B cell (primary cell): Measurements from ENCODE around the gene PKNOX2. TPM values are rescaled to one million over a fixed set of nuclear protein-coding genes. Genes with fewer than 3 reads are reported as not detected.

ENCODE experiments used
- ATAC-seq: fragments of 200-7000 bp; cut with Tn5 transposase; one replicate; pipeline ENCODE4 v1.10.0; 2021; ENCODE audit warnings: low read depth, mild to moderate bottlenecking, moderate number of reproducible peaks, moderate library complexity
- CTCF ChIA-PET: fragments of 350-600 bp; sonication (Branson Sonifier 250); formaldehyde crosslinking; loops from one replicate; lab custom pipeline; 2021; ENCODE audit warnings: antibody characterized with exemption, inconsistent platforms; lab: Charles Lee
- POLR2A ChIA-PET: fragments of 350-600 bp; sonication (Branson Sonifier 250); formaldehyde crosslinking; loops from one replicate; lab custom pipeline; 2021; ENCODE audit warnings: antibody characterized with exemption; lab: Charles Lee
- DNase-seq: peaks from one replicate; pipeline ENCODE4 v3.0.0; 2013
- H2AFZ ChIP-seq: 2 replicates; pipeline ENCODE4 v1.6.1; 2012; ENCODE audit warnings: mild to moderate bottlenecking, low read depth, low read length; ENCODE audit not compliant: insufficient read depth, poor library complexity, severe bottlenecking
- H3K27ac ChIP-seq, 2 donors: 1 replicate in 1 of 2; 2 replicates in 1 of 2; pipeline ENCODE4 v1.5.1; 2012 to 2013; ENCODE audit warnings: low read length in 2 of 2, mild to moderate bottlenecking in 2 of 2, moderate library complexity in 1 of 2
- H3K27me3 ChIP-seq, 4 experiments: fragments of 200-600 bp in 1 of 4; sonication (generic) in 1 of 4; replicated peaks in 1 of 4; 1 replicate in 2 of 4; 2 replicates in 2 of 4; pipeline versions ENCODE4 v1.6.1 to v1.7.0; 2013 to 2016; ENCODE audit warnings: low read length in 3 of 4, mild to moderate bottlenecking in 2 of 4, mixed read lengths in 1 of 4, moderate library complexity in 1 of 4; ENCODE audit not compliant: insufficient read depth in 4 of 4, control insufficient read depth in 3 of 4; ENCODE audit errors: control extremely low read depth in 1 of 4
- H3K36me3 ChIP-seq, 2 experiments: replicated peaks in 1 of 2; 1 replicate in 1 of 2; 2 replicates in 1 of 2; pipeline versions ENCODE4 v1.6.1 to v1.7.1; 2013; ENCODE audit warnings: low read length in 1 of 2; ENCODE audit not compliant: insufficient read depth in 2 of 2, control insufficient read depth in 1 of 2; ENCODE audit errors: control extremely low read depth in 1 of 2, extremely low read depth in 1 of 2
- H3K4me1 ChIP-seq, 2 donors: fragments of 200-600 bp in 1 of 2; sonication (generic) in 1 of 2; 1 replicate in 1 of 2; 2 replicates in 1 of 2; pipeline versions ENCODE4 v1.5.1 to v1.6.1; 2013 to 2017; ENCODE audit warnings: low read length in 2 of 2; ENCODE audit not compliant: control insufficient read depth in 2 of 2, insufficient read depth in 2 of 2
- H3K4me2 ChIP-seq: replicated peaks from 2 replicates; pipeline ENCODE3; 2012; ENCODE audit warnings: mild to moderate bottlenecking, low read depth, low read length; ENCODE audit not compliant: poor library complexity, severe bottlenecking
- H3K4me3 ChIP-seq, 5 experiments: fragments of 200-600 bp in 1 of 5; sonication (generic) in 1 of 5; 1 replicate in 3 of 5; 2 replicates in 2 of 5; pipeline versions ENCODE4 v1.5.1 to v1.7.0; 2011 to 2016; ENCODE audit warnings: low read length in 4 of 5, mild to moderate bottlenecking in 4 of 5, low read depth in 2 of 5, control low read depth in 1 of 5, moderate library complexity in 1 of 5; ENCODE audit not compliant: insufficient read depth in 1 of 5; ENCODE audit errors: control extremely low read depth in 1 of 5, extremely low read depth in 1 of 5
- H3K79me2 ChIP-seq: fragments of 200-600 bp; sonication (generic); one replicate; pipeline ENCODE4 v1.6.0; 2016; ENCODE audit warnings: low read length; ENCODE audit not compliant: control insufficient read depth, insufficient read depth
- H3K9ac ChIP-seq: fragments of 200-600 bp; sonication (generic); 2 replicates; pipeline ENCODE4 v1.6.1; 2017; ENCODE audit warnings: mild to moderate bottlenecking, low read length, moderate library complexity
- H3K9me3 ChIP-seq, 3 donors: one replicate each; pipeline versions ENCODE4 v1.6.1 to v1.7.1; 2013; ENCODE audit warnings: low read length in 2 of 3; ENCODE audit not compliant: control insufficient read depth in 2 of 3, insufficient read depth in 1 of 3; ENCODE audit errors: control extremely low read depth in 1 of 3
- H4K20me1 ChIP-seq: 2 replicates; pipeline ENCODE4 v1.6.0; 2012; ENCODE audit warnings: mild to moderate bottlenecking, low read length; ENCODE audit not compliant: insufficient read depth, control insufficient read depth, poor library complexity, severe bottlenecking
- H3K27ac Mint-ChIP-seq: one replicate; pipeline ENCODE4 v1.8.0; 2021; ENCODE audit warnings: mixed read lengths
- H3K27me3 Mint-ChIP-seq: one replicate; pipeline ENCODE4 v1.8.0; 2021; ENCODE audit warnings: mixed read lengths
- H3K4me1 Mint-ChIP-seq: one replicate; pipeline ENCODE4 v1.8.0; 2021; ENCODE audit warnings: mixed read lengths
- H3K4me3 Mint-ChIP-seq: one replicate; pipeline ENCODE4 v1.8.0; 2021; ENCODE audit warnings: mixed read lengths
- H3K9me3 Mint-ChIP-seq: one replicate; pipeline ENCODE4 v1.8.0; 2022; ENCODE audit warnings: mixed read lengths; ENCODE audit not compliant: insufficient read depth
- CTCF ChIP-seq: fragments of 200-600 bp; IDR thresholded peaks from one replicate; pipeline ENCODE4 v1.8.0; 2022; ENCODE audit warnings: antibody characterized with exemption, mild to moderate bottlenecking
- EZH2 ChIP-seq: IDR thresholded peaks from 2 replicates; pipeline ENCODE4 v1.6.1; 2012; ENCODE audit warnings: borderline replicate concordance, low read depth, mild to moderate bottlenecking, moderate library complexity, low read length; ENCODE audit not compliant: insufficient read depth, poor library complexity, severe bottlenecking
- WGBS: methylation state at CpG from one replicate; pipeline ENCODE4 v1.1.5; 2013; ENCODE audit warnings: missing lambda C conversion rate; ENCODE audit not compliant: insufficient coverage; 5-methylcytosine and 5-hydroxymethylcytosine counted together
- intact Hi-C: fragments of 100-400 bp; cut with micrococcal nuclease; formaldehyde crosslinking; loops from one replicate; pipeline ENCODE4 v1.10.0; 2022
- polyA plus RNA-seq: library from polyadenylated mRNA; depleted of rRNA; stranded (reverse); fragments of >200 nt; gene quantifications from 2 replicates; pipeline ENCODE4 v1.2.3, GENCODE V29; 2012
- total RNA-seq, 2 donors: library from RNA; stranded (reverse); fragments of 120-200 nt in 1 of 2; gene quantifications; 1 replicate in 1 of 2; 2 replicates in 1 of 2; pipeline versions ENCODE4 v1.2.3 to v1.2.4, GENCODE V29; 2013 to 2022

PKNOX2 gene
- total and polyA plus RNA-seq, 2 donors (not counting 1 experiment from before 2014, with no cell fraction given): not detected

- Histone ChIP-seq H3K79me2 (no peaks in the 10 kb centered on the region), H3K36me3 (no peaks in the 10 kb centered on the region), H3K4me3 (no peak overlapping the region), H3K4me2 (no peak overlapping the region), H4K20me1 (no peaks in the 10 kb centered on the region), H3K27ac (no peak overlapping the region), H2AFZ (no peak overlapping the region), H3K4me1 (no peaks in the 10 kb centered on the region), H3K27me3 (peaks cover 0 to 5% (median 1%) of the 10 kb centered on the region in 4 experiments), H3K9ac (no peak overlapping the region), H3K9me3 (no peaks in the 10 kb centered on the region)
- DNase-seq (no peak), ATAC-seq (no peak)
- Mint-ChIP-seq H3K9me3 (no peaks in the 10 kb centered on the region), H3K27ac (no peak overlapping the region), H3K4me1 (peaks cover 2% of the 10 kb centered on the region), H3K4me3 (no peak overlapping the region), H3K27me3 (peaks cover 33% of the 10 kb centered on the region)
- WGBS: 95% methylated on average over 4 of the region's 9 CpGs
- intact Hi-C loops: no loop called here
- ChIA-PET POLR2A (no interaction called here), CTCF (no interaction called here)
- TF ChIP-seq CTCF (no peak), EZH2 (no peak)
Observed at GRCh38 chr11:125425601-125426000, 261.1 kb downstream of the PKNOX2 start.

GRCh38 chr11:125426818-125427528 lies 262.4 kb downstream of the PKNOX2 start:
- no peak overlapping the region for H3K27ac ChIP-seq
- Mint-ChIP-seq H3K9me3 (no peaks in the 10 kb centered on the region), H3K27me3 (peaks cover 29% of the 10 kb centered on the region), H3K4me1 (peaks cover 2% of the 10 kb centered on the region), H3K27ac (no peak overlapping the region), H3K4me3 (no peak overlapping the region)
- no peak for TF ChIP-seq CTCF
- TF ChIP-seq EZH2: no peak
- no peak overlapping the region for H2AFZ ChIP-seq
- H4K20me1 ChIP-seq: no peaks in the 10 kb centered on the region
- H3K4me2 ChIP-seq: no peak overlapping the region
- 70% methylated on average over 9 of the region's 14 CpGs for WGBS
- H3K4me1 ChIP-seq: no peaks in the 10 kb centered on the region
- H3K9me3 ChIP-seq: no peaks in the 10 kb centered on the region
- no peak overlapping the region for H3K9ac ChIP-seq
- ChIA-PET CTCF (interaction anchor here (0.6 to 1.0 kb wide), 2 partner anchors 328 to 448 kb away, joined by 3 read pairs; no protein-coding TSS in a partner anchor), POLR2A (no interaction called here)
- intact Hi-C loops: no loop called here
- no peak for DNase-seq
- H3K79me2 ChIP-seq: no peaks in the 10 kb centered on the region
- ATAC-seq: no peak
- H3K27me3 ChIP-seq: peaks cover 0 to 5% (median 0%) of the 10 kb centered on the region in 4 experiments
- no peaks in the 10 kb centered on the region for H3K36me3 ChIP-seq
- no peak overlapping the region for H3K4me3 ChIP-seq
